GM18909 (cell line): Measurements from ENCODE around the gene ATXN7L3.
"Not testable (repeated sequence)": the region's sequence is repeated elsewhere in the genome, so short reads cannot be mapped to it uniquely, and the experiment has no call there.

ENCODE experiments used
- ATAC-seq: cut with Tn5 transposase; IDR thresholded peaks from one replicate; pipeline ENCODE4 v1.9.1; 2021; ENCODE audit warnings: mild to moderate bottlenecking; ENCODE audit not compliant: unreplicated experiment, poor library complexity

The ATXN7L3 gene

GRCh38 chr17:44176671-44177501, 22.8 kb downstream of the ATXN7L3 start:
- ATAC-seq = no peak

GRCh38 chr17:44176257-44176656, 23.4 kb downstream of the ATXN7L3 start:
- ATAC-seq = no peak

- ATAC-seq = no peak
Measured at GRCh38 chr17:44174427-44174826, 25.3 kb downstream of the ATXN7L3 start.

- no peak for ATAC-seq
Measured at GRCh38 chr17:44171931-44172455, 27.7 kb downstream of the ATXN7L3 start.

GRCh38 chr17:44170499-44171201, 29.0 kb downstream of the ATXN7L3 start, which contains the start of gene ASB16:
Gene ASB16 (plus strand): TSS chr17:44170704. CDS start chr17:44170790, 86 bp downstream.
- ATAC-seq = no peak

GRCh38 chr17:44170135-44170498, 29.6 kb downstream of the ATXN7L3 start:
- ATAC-seq = no peak

- ATAC-seq = no peak
Measured at GRCh38 chr17:44167181-44167861, 32.4 kb downstream of the ATXN7L3 start.

GRCh38 chr17:44164476-44164875, 35.2 kb downstream of the ATXN7L3 start:
- no peak for ATAC-seq

- ATAC-seq = no peak
Measured at GRCh38 chr17:44159519-44160210, 40.0 kb downstream of the ATXN7L3 start.

- no peak for ATAC-seq
Measured at GRCh38 chr17:44155488-44155887, 44.2 kb downstream of the ATXN7L3 start.

- ATAC-seq = no peak
Measured at GRCh38 chr17:44152875-44153274, 46.8 kb downstream of the ATXN7L3 start.

GRCh38 chr17:44149750-44150329, 49.8 kb downstream of the ATXN7L3 start:
- ATAC-seq = no peak

GRCh38 chr17:44149066-44149465, 50.6 kb downstream of the ATXN7L3 start:
- ATAC-seq = not testable (repeated sequence)

GRCh38 chr17:44147812-44148211, 51.9 kb downstream of the ATXN7L3 start:
- ATAC-seq = no peak

GRCh38 chr17:44146375-44147346, 53.0 kb downstream of the ATXN7L3 start:
- ATAC-seq = no peak

- no peak for ATAC-seq
Measured at GRCh38 chr17:44144966-44145739, 54.5 kb downstream of the ATXN7L3 start.

- not testable (repeated sequence) for ATAC-seq
Measured at GRCh38 chr17:44143921-44144320, 55.8 kb downstream of the ATXN7L3 start.
